Ishikawa (cell line): ENCODE data around the gene WDR18.

Source experiments
- CEBPB ChIP-seq: IDR thresholded peaks from 2 replicates; pipeline ENCODE4 v1.6.1; 2012
- CREB1 ChIP-seq: IDR thresholded peaks from 2 replicates; pipeline ENCODE4 v1.6.1; 2012; ENCODE audit warnings: low read depth
- EGR1 ChIP-seq: IDR thresholded peaks from 2 replicates; pipeline ENCODE4 v1.6.1; 2012
- EP300 ChIP-seq: IDR thresholded peaks from 2 replicates; pipeline ENCODE4 v1.6.1; 2012; ENCODE audit warnings: borderline replicate concordance
- FOXM1 ChIP-seq: IDR thresholded peaks from 2 replicates; pipeline ENCODE4 v1.6.1; 2012; ENCODE audit warnings: low read depth, borderline replicate concordance
- MAX ChIP-seq: IDR thresholded peaks from 2 replicates; pipeline ENCODE4 v1.6.1; 2012
- NFIC ChIP-seq: IDR thresholded peaks from 2 replicates; pipeline ENCODE4 v1.6.1; 2012
- RAD21 ChIP-seq: IDR thresholded peaks from 2 replicates; pipeline ENCODE4 v1.6.1; 2012; ENCODE audit warnings: low read depth
- REST ChIP-seq: IDR thresholded peaks from 2 replicates; pipeline ENCODE4 v1.6.1; 2012; ENCODE audit warnings: low read depth, mild to moderate bottlenecking
- TAF1 ChIP-seq: IDR thresholded peaks from 2 replicates; pipeline ENCODE4 v1.6.1; 2012; ENCODE audit warnings: low read depth, mild to moderate bottlenecking
- TCF12 ChIP-seq: IDR thresholded peaks from 2 replicates; pipeline ENCODE4 v1.6.1; 2012; ENCODE audit warnings: low read depth
- TEAD4 ChIP-seq: IDR thresholded peaks from 2 replicates; pipeline ENCODE4 v1.6.1; 2012
- USF1 ChIP-seq: IDR thresholded peaks from 2 replicates; pipeline ENCODE4 v1.6.1; 2012
- YY1 ChIP-seq: IDR thresholded peaks from 2 replicates; pipeline ENCODE4 v1.6.1; 2012; ENCODE audit warnings: low read depth
- ZBTB7A ChIP-seq: IDR thresholded peaks from 2 replicates; pipeline ENCODE4 v1.6.1; 2012; ENCODE audit warnings: low read depth

Gene WDR18

GRCh38 chr19:953445-954271 lies 30.5 kb upstream of the WDR18 start:
- TF ChIP-seq YY1 (no peak), ZBTB7A (peak; percentile 58)

DNA sequence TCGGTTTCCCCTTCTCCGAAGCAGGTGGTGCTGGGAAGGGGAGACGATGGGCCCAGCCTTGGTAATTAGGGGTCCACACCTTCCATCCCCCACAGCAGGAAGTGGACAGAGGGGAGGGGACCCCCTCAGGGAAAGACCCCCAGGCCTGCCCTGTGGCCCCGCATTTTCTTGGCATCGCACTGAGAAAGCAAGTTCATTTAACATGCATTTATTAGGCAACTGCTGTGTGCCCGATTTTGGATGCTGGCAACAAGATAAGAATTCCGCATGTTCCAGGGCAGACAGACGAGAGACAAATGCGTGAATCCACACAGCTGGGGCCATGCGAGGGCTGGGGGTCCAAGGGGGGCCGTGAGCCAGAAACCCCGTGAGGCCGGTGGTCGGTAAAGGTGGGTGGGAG lies 29.9 kb upstream of the WDR18 start:
- TF ChIP-seq REST (no peak), YY1 (no peak), TAF1 (no peak), EP300 (no peak), USF1 (no peak), MAX (no peak), TEAD4 (no peak), TCF12 (no peak), CREB1 (no peak)

DNA sequence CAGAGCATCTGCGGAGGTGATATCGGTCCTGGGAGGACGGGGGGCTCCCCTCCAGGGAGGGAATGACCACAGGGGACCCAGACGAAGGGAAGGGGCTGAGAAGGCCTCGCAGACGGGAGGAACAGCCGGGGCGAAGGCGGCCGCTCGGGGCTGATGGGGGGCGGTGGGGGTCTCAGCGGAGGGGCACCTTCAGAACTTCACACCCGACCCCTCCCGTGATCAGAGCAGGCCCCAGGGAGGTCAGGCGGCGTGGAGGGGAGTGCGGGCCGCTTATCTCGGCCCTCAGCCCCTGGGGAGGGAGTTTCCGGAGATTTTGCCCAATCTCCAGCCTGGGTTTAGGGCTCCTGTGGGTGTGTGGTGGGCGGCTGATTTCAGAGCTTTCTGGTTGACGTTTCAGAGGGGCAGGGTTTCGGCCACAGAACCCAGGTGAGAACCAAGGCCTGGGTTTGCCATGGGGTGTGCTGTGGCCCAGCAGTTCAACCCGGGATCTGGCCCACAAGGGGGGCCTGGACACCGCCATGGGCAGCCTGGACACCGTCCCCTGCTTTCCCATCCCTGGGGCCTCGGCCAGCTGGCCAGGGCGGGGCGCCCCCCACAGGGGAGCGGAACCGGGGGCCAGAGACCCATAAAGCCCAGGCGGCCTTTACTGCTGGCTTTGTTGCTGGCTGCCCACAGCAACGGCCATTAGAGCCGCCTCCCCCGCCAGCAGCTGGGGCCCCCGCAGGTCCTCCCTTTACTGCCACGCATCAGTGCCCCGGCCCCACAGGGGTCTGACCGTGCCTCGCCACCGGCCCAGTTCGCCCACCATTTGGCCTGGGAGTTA lies 29.3 kb upstream of the WDR18 start:
- peak; percentile 58; the same call in 1 of the 2 replicates for TF ChIP-seq TEAD4
- peak; percentile 76 for TF ChIP-seq YY1
- TF ChIP-seq MAX, result peak; percentile 30; the same call in 1 of the 2 replicates
- TF ChIP-seq RAD21, result no peak
- peak; percentile 96 for TF ChIP-seq TCF12
- TF ChIP-seq REST, result no peak
- TF ChIP-seq EGR1, result peak; percentile 84
- peak; percentile 91 for TF ChIP-seq EP300
- no peak for TF ChIP-seq CEBPB
- no peak for TF ChIP-seq CREB1
- TF ChIP-seq NFIC, result peak; percentile 89
- TF ChIP-seq ZBTB7A, result peak; percentile 51
- peak; percentile 67; the same call in 1 of the 2 replicates for TF ChIP-seq FOXM1
- no peak for TF ChIP-seq USF1
- no peak for TF ChIP-seq TAF1

GRCh38 chr19:955803-956765 lies 28.1 kb upstream of the WDR18 start:
- no peak for TF ChIP-seq REST
- 0 out of 2 replicates have a peak, but pooled peaks have one; percentile 14 for TF ChIP-seq FOXM1
- peak; percentile 50; the same call in 1 of the 2 replicates for TF ChIP-seq NFIC
- TF ChIP-seq MAX, result peak; percentile 66; the same call in 1 of the 2 replicates
- peak; percentile 96 for TF ChIP-seq TCF12
- no peak for TF ChIP-seq CEBPB
- no peak for TF ChIP-seq EGR1
- no peak; the same call in 1 of the 2 replicates for TF ChIP-seq USF1
- TF ChIP-seq EP300, result peak; percentile 87
- no peak; the same call in 1 of the 2 replicates for TF ChIP-seq RAD21
- peak; percentile 100 for TF ChIP-seq ZBTB7A
- TF ChIP-seq YY1, result peak; percentile 40; the same call in 1 of the 2 replicates
- no peak for TF ChIP-seq CREB1
- peak; percentile 96 for TF ChIP-seq TEAD4
- TF ChIP-seq TAF1, result no peak
